Smooth muscle cell (in vitro differentiated cells): ENCODE data around the gene EP300. TPM values are rescaled to one million over a fixed set of nuclear protein-coding genes. Genes with fewer than 3 reads are reported as not detected.

Source experiments
- DNase-seq: peaks from one replicate; lab custom pipeline; 2025; ENCODE audit not compliant: unreplicated experiment; lab: John Stamatoyannopoulos, UW
- H2AFZ ChIP-seq: fragments of 200-600 bp; sonication (generic); 2 replicates; pipeline ENCODE4 v1.6.0; 2016; ENCODE audit warnings: antibody characterized with exemption, low read depth, mild to moderate bottlenecking
- H3F3A ChIP-seq: fragments of 200-600 bp; sonication (generic); 2 replicates; pipeline ENCODE4 v1.6.0; 2017; ENCODE audit warnings: antibody characterized with exemption, low read depth
- H3K27ac ChIP-seq: fragments of 200-600 bp; sonication (generic); 2 replicates; pipeline ENCODE4 v1.5.1; 2016; ENCODE audit warnings: low read depth, mild to moderate bottlenecking
- H3K27me3 ChIP-seq: fragments of 200-600 bp; sonication (generic); 2 replicates; pipeline ENCODE4 v1.6.1; 2016; ENCODE audit warnings: low read depth, mild to moderate bottlenecking
- H3K36me3 ChIP-seq: fragments of 200-600 bp; sonication (generic); 2 replicates; pipeline ENCODE4 v1.5.1; 2016; ENCODE audit warnings: low read depth
- H3K4me1 ChIP-seq: fragments of 200-600 bp; sonication (generic); 2 replicates; pipeline ENCODE4 v1.5.1; 2016; ENCODE audit warnings: low read depth
- H3K4me2 ChIP-seq: fragments of 200-600 bp; sonication (generic); 2 replicates; pipeline ENCODE4 v1.6.0; 2016; ENCODE audit warnings: mild to moderate bottlenecking
- H3K4me3 ChIP-seq: fragments of 200-600 bp; sonication (generic); 2 replicates; pipeline ENCODE4 v1.5.1; 2016; ENCODE audit warnings: mild to moderate bottlenecking
- H3K79me2 ChIP-seq: fragments of 200-600 bp; sonication (generic); 2 replicates; pipeline ENCODE4 v1.6.0; 2016; ENCODE audit warnings: low read depth, mild to moderate bottlenecking
- H3K9ac ChIP-seq: fragments of 200-600 bp; sonication (generic); 2 replicates; pipeline ENCODE4 v1.6.0; 2016; ENCODE audit warnings: low read depth
- H3K9me3 ChIP-seq: fragments of 200-600 bp; sonication (generic); replicated peaks from 2 replicates; pipeline ENCODE4 v1.5.1; 2016; ENCODE audit warnings: low read depth
- H4K20me1 ChIP-seq: fragments of 200-600 bp; sonication (generic); 2 replicates; pipeline ENCODE4 v1.6.0; 2016; ENCODE audit warnings: low read depth
- CTCF ChIP-seq: fragments of 200-600 bp; sonication (generic); IDR thresholded peaks from 2 replicates; pipeline ENCODE4 v1.5.1; 2017; ENCODE audit warnings: borderline replicate concordance, mild to moderate bottlenecking, antibody characterized with exemption; ENCODE audit not compliant: insufficient read depth, poor library complexity, severe bottlenecking
- WGBS: methylation state at CpG from one replicate; pipeline ENCODE4 v1.1.7; 2016; ENCODE audit warnings: low lambda C conversion rate; 5-methylcytosine and 5-hydroxymethylcytosine counted together
- polyA plus RNA-seq: library from polyadenylated mRNA; unstranded; fragments of >200 nt; fragmentation: Nextera tagmentation; extraction: Ambion mirVana; gene quantifications from 2 replicates; pipeline ENCODE4 v1.2.1, GENCODE V29; 2016
- total RNA-seq: library from RNA; depleted of rRNA; stranded (reverse); fragments of >200 nt; gene quantifications from 2 replicates; pipeline ENCODE4 v1.2.3, GENCODE V29; 2014

Gene EP300
- total and polyA plus RNA-seq, 2 experiments from 2014 or later = 10.3 to 46.8 TPM

DNA sequence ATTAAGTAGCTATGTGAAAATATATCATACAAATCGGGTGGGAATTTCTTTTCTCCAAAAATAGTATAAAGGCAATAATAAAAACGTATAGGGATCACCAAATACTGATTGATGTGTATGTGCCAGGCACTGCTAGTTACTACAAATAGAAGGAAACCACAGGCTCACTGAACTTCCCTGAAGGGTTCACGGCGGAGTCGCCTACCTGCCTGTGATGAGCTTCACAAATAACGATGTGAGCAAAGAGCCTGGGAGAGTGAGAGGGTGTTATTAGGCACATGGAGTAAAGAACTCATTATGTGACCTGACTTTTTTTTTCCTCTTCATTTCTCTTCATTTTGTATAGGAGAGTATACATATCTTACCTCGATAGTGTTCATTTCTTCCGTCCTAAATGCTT lies 76.8 kb downstream of the EP300 start:
- 93% methylated on average over 8 of the region's 8 CpGs for WGBS
- Histone ChIP-seq H3K9ac (no peak overlapping the region), H3K4me1 (no peaks in the 10 kb centered on the region), H3K27ac (no peak overlapping the region), H3K36me3 (peaks cover 42% of the 10 kb centered on the region), H4K20me1 (peaks cover 22% of the 10 kb centered on the region), H3K9me3 (no peaks in the 10 kb centered on the region), H3K4me2 (no peak overlapping the region), H2AFZ (no peak overlapping the region), H3K27me3 (no peaks in the 10 kb centered on the region), H3F3A (peaks cover 9% of the 10 kb centered on the region), H3K4me3 (no peak overlapping the region), H3K79me2 (no peaks in the 10 kb centered on the region)
- TF ChIP-seq CTCF = no peak
- no peak for DNase-seq

DNA sequence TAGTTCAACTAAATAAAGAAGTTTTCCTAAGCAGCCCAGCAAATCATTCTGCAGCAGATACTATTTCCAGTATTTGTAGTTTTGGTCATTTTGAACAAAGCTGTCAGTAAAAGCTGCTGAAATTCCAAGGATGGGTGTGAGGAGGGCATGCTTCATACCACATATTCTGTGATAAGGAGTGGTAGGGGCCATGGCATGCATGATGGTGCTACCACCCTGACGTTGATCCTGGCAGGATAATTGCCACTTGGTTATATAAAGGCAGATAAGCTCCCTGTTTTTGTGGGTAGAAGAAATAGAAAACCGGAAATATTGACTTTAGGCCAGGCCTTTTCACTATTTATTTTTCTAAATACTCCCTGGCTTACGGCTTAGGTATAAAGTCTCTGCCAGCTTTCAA lies 79.6 kb downstream of the EP300 start:
- WGBS = 100% methylated on average over 3 of the region's 3 CpGs
- H3F3A ChIP-seq = peaks cover 13% of the 10 kb centered on the region
- H3K27me3 ChIP-seq = no peaks in the 10 kb centered on the region
- no peak overlapping the region for H3K4me3 ChIP-seq
- no peaks in the 10 kb centered on the region for H3K9me3 ChIP-seq
- H3K9ac ChIP-seq = no peak overlapping the region
- no peak overlapping the region for H3K27ac ChIP-seq
- DNase-seq = no peak
- H3K79me2 ChIP-seq = no peaks in the 10 kb centered on the region
- peaks cover 32% of the 10 kb centered on the region for H3K36me3 ChIP-seq
- TF ChIP-seq CTCF = no peak
- peaks cover 14% of the 10 kb centered on the region for H4K20me1 ChIP-seq
- no peak overlapping the region for H2AFZ ChIP-seq
- no peaks in the 10 kb centered on the region for H3K4me1 ChIP-seq
- no peak overlapping the region for H3K4me2 ChIP-seq

- Histone ChIP-seq H4K20me1 (peaks cover 14% of the 10 kb centered on the region), H3K27me3 (no peaks in the 10 kb centered on the region), H3K4me1 (no peaks in the 10 kb centered on the region), H2AFZ (no peak overlapping the region), H3K79me2 (no peaks in the 10 kb centered on the region), H3K4me2 (no peak overlapping the region), H3K9ac (no peak overlapping the region), H3K27ac (peak overlapping the region; percentile 48), H3K9me3 (no peaks in the 10 kb centered on the region), H3K4me3 (no peak overlapping the region), H3F3A (peaks cover 27% of the 10 kb centered on the region), H3K36me3 (peaks cover 35% of the 10 kb centered on the region)
- no peak for DNase-seq
- TF ChIP-seq CTCF = no peak
- WGBS = 78% methylated on average over 2 of the region's 2 CpGs
These were observed 83.2 kb downstream of the EP300 start for GRCh38 chr22:41175546-41175945.

DNA sequence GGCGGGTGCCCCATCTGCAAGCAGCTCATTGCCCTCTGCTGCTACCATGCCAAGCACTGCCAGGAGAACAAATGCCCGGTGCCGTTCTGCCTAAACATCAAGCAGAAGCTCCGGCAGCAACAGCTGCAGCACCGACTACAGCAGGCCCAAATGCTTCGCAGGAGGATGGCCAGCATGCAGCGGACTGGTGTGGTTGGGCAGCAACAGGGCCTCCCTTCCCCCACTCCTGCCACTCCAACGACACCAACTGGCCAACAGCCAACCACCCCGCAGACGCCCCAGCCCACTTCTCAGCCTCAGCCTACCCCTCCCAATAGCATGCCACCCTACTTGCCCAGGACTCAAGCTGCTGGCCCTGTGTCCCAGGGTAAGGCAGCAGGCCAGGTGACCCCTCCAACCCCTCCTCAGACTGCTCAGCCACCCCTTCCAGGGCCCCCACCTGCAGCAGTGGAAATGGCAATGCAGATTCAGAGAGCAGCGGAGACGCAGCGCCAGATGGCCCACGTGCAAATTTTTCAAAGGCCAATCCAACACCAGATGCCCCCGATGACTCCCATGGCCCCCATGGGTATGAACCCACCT lies 84.7 kb downstream of the EP300 start:
- peaks cover 35% of the 10 kb centered on the region for H3K36me3 ChIP-seq
- no peaks in the 10 kb centered on the region for H3K27me3 ChIP-seq
- H3K9ac ChIP-seq = no peak overlapping the region
- no peak overlapping the region for H3K4me2 ChIP-seq
- H3K9me3 ChIP-seq = no peaks in the 10 kb centered on the region
- 93% methylated on average over 11 of the region's 15 CpGs for WGBS
- no peaks in the 10 kb centered on the region for H3K79me2 ChIP-seq
- no peak overlapping the region for H3K27ac ChIP-seq
- no peak for DNase-seq
- H3K4me3 ChIP-seq = no peak overlapping the region
- peaks cover 14% of the 10 kb centered on the region for H4K20me1 ChIP-seq
- H3F3A ChIP-seq = peaks cover 31% of the 10 kb centered on the region
- no peak for TF ChIP-seq CTCF
- no peak overlapping the region for H2AFZ ChIP-seq
- H3K4me1 ChIP-seq = no peaks in the 10 kb centered on the region
